Dedifferentiated amniotic fluid mesenchymal stem cell (primary cell): Measurements from ENCODE around the gene HSD17B3.
"Not testable (repeated sequence)": the region's sequence is repeated elsewhere in the genome, so short reads cannot be mapped to it uniquely, and the experiment has no call there.

Source experiments
- DNase-seq: peaks from one replicate; pipeline ENCODE4 v3.0.0-alpha.2; 2016; ENCODE audit errors: extremely low spot score

Gene HSD17B3

DNA sequence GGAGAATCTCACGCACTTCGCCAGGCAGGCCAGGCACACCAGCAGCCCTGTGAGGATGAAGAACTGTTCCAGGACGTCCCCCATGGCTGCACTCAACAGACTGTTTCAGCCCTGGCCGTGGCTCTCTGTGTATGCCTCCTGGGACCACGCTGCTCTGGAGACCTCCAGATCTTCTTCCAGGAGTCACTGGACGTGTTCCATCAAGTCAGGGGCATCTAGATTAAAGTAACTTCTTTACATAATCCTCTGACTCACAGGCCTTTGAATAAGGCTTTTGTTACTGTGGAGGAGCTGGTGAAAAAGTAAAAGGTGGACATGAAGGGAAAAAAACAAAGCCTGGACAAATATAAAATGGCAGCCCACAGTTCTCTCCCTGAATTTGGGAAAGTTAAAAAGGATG lies at the start of gene HSD17B3:
TSS of gene HSD17B3 (minus strand) at position 156 of the 400 bp plus-strand sequence. CDS start at position 84, 72 bp downstream.
- DNase-seq = no peak

DNA sequence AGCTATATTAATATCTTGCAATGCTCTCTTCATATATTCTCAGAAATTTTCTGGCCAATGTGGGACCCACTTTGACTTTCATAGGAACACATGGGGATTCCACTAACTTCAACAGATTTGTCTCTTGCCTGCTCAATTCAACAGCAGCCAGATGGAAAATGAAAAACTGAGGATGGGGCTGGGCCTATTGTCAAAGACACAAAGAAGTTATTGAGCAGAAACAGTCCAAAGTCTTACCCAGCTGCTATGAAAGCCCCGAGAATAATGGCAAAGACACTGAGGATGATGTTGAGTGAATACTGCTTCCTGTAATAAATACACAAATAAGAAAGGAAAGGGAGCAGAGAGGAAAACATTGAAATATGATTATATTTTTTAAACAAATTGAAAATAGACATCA lies 48.9 kb upstream of the HSD17B3 start:
- no peak for DNase-seq

DNA sequence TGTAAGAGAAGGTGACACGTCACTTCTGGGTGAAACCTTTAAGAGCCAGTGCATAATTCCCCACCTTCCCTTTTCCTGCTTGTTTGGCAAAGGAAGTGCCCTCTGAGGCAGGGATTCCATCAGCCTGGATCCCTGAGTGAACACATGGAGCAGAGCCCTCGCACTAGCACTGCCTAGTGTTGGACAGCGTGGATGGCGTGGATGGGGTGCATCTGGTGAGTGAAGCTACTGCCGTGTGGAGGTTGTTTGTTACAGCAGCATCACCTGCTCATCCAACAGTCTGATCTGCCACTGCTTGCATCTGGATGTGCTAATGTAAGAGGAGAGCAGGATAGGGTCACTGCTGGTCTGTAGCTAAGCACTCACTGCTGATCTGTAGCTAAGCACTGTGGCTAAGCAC lies 46.3 kb upstream of the HSD17B3 start:
- no peak for DNase-seq

DNA sequence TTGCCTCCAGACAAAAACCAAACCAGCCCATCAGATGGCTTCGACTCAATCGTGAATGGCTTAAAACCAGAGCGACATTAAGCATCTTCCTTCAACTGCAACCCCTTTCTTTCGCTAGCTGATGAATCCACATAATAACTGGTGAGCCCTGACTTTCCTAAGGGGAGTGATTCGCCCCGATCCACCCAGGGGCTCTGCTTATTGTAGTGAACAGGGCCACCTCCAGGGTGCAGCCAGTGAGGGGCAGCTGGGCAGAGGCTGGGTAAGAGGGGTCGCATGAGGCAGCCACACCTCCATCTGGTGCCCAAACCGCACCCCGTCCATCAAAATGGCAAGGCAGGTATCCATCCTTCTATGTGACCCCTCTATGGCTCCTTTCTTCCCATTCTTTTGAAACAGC lies 43.6 kb upstream of the HSD17B3 start:
- no peak for DNase-seq

DNA sequence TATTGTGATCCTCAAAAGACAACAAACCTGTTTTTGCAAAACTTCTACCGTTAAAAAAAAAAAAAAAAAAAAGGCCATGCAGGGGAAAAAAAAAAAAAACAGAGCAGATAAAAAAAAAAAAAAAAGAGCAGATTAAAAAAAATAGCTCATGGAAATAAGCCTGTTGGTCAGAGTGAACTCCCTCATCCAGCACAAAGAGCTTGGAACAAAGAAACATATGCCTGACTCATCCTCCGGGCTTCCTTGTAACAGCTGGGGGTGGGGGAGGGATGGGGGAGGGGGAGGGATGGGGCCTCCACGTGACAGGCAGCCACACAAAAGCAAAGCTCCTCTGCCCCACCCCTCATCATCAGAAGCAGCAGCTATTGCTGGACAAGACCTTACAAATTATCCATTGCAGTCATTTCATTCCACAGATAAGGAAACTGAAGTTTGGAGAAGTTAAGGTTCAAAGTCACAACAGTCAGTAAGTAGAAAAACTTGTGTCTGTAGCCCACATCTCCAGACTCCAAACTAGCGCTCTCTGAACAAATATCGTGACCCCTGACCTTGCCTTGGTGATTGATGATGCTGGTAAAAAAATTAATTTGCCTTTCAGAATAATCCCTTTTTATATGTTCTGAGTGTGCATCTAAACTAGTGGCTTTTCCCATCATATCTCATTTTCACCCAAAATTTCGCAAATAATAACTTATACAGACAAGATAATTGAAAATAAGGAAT lies 42.6 kb upstream of the HSD17B3 start:
- peak; percentile 79 for DNase-seq

DNA sequence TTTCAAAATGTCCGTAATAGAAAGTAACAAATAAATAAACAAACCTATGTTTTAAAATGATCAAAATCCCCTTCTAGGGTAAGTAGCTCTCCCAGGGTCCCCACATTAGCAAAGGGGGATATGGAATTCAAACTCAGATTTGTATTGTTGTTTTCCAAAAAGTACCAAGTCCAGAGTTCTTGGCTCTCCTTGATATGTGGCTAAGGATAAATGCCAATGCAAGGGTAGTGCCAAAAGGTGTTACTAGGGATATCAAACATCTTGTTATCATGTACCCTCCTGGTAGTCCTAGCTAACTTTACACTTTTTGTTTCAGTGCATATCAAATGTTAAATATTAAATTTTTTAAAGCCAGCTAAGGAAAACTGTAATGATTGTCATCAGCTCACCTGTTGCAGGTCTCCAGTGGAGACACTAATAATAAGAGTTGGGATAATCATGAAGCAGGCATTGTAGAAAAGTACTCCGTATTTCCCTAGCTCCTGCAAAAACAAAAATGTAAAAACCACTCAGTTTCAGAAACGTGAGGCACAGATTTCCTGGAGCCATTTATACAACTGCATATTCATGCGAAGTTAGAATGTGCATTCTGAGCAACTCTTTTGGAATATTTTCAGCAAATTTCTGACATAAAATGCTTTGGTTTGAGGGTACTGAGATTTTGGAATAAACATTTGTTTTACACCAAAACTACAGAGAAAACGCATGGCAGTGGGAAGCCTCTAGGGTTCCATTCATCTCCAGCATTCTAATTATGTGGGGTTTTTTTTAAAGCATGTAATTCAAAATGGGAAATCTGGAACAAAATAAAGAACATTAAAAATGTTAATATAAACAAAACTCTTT lies 41.8 kb upstream of the HSD17B3 start:
- DNase-seq = no peak

DNA sequence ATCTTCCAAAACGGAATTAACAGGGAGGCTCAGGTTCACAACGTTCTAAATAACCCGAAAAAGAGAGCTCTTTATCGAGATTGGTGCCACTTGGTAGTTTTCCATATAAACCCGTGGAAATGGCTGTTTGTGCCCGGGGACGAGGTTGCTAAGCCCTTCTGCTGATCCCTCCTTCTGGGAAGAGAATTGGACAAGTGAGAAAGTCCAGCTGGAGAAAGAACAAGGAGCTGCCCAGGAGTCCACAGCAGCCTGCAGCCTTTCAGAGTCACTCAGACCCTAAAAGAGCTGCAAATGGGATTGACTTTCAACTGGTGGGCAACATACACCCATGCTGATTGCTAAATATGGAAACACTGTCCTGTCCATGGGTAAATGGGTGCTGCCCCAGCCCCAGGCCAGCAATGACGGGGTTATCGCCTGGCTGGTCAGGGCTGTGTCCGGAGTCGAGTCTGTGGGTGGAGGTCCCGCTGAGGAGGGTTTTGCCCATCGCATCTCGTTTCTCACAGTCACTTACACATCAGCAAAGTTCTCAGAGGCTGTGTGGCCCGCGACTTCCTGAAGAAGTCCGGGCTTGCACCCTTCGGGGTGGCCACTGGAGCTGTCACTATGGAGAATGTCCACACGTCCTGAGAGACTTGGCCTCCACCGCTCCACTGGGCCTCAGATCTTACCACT lies 40.7 kb upstream of the HSD17B3 start:
- DNase-seq = no peak

DNA sequence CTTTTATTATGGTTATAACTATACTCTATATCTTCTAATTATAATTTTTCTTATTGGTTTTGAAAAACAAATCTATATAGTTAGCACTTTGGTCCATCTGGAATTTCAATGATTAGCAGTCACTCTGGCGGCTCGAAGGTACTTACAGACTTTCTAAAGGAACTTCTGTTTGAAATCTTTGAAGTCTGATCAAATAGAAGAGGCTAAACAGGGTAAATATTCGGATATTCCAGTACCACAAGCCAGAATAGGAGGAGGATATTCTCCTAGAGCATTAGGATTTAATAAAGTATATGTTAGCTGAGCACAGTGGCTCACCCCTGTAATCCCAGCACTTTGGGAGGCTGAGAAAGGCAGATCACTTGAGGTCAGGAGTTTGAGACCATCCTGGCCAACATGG lies 38.7 kb upstream of the HSD17B3 start:
- DNase-seq = no peak

DNA sequence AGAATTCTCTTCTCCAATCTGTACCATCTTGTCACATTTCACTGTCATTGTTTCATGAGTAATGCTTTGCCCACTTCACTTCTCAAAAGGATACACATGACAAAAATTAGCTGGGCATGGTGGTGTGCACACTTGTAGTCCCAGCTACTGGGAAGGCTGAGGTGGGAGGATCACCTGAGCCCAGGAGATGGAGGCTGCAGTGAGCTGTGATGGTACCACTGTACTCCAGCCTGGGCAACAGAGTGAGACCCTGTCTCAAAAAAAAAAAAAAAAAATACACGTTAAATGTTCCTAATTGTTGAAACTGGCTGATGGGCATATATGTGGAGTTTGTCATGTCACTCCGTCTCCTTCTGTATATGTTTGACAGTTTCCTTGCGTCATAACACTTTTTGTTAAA lies 36.3 kb upstream of the HSD17B3 start:
- DNase-seq = no peak

DNA sequence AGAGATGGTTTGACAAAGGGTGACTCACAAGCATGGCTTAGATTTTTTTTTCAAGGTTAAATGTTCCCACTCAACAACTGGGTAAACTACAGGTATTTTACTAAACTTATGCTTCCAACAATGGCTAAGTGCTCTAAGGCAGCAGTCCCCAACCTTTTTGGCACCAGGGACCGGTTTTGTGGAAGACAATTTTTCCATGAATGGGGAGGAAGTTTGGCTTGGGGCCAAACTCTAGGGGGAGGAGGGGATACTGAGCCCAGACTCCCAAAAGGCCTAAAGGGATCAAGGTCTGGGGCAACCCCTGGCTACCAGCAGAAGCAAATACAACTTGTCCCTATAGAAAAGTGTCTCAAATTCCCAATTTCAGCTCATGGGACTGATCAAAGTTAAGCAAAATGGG lies 32.0 kb upstream of the HSD17B3 start:
- no peak for DNase-seq

DNA sequence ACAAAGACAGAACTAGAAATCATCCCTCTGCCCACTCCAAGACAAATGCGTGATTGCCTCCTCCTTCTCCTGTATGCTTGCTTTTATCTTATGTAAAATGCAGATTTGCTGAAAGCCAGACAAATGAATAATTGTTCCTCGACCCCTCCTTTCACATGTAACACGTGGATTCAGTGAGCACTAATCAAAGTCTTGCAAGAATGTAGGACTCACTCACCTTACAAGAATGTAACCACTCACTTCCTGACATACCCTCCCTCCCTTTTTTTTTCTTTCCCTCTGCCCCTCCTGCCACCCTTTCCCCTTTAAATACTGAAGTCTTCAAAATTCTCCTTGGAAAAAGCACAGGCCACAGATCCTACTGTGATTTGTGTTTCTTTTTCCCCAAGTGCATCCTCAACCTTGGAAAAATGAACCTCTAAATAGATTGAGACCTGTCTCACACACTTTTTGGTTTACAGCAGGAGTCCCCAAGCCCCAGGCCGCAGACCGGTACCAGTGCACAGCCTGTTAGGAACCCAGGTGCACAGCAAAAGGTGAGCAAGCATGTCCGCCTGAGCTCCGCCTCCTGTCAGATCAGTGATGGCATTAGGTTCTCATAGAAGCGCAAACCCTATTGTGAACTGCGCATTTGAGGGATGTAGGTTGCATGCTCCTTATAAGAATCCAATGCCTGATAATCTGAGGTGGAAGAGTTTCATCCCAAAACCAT lies 29.4 kb upstream of the HSD17B3 start:
- DNase-seq = no peak

DNA sequence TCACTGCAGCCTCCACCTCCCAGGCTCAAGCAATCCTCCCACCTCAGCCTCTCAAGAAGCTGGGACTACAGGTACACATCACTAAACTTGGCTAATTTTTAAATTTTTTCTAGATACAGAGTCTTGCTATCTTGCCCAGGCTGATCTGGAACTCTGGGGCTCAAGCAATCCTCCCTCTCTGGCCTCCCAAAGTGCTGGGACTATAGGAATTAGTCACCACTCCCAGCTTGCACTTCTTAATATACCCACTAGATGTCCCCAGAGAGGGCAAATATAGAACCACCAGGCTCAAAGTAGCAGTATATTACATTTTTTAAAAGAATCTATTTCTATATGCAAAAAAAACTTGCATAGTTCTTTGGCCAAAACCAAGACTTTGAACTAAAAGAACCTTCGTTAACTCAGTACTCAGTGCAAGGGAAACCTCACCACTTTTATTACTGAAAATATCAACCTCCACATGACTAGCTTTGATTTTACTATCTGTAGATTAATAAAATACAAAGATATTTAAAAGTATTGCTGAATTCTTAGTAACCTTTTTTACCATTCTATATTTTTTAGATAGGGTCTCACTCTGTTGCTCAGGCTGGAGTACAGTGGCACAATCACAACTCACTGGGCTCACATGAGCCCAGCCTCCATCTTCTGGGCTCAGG lies 25.8 kb upstream of the HSD17B3 start:
- peak; percentile 81 for DNase-seq

DNA sequence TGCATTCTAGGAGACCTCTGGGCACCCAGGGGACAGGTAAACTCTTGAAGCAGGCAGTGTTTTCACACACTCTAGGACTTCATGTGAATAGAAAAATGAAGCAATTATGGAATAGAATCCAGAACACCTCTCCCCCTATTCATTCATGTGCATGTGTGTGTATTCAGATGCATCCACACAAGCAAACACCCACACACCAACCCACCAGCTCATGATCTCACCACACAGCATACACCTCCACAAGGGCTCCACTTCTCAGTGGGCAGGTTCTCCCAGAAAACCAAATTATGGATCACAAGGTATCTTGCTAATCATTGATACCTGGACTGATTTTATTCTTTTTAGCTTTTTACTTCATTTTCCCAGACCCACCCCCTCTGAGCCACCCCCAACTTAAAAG lies 21.2 kb upstream of the HSD17B3 start:
- DNase-seq = no peak

DNA sequence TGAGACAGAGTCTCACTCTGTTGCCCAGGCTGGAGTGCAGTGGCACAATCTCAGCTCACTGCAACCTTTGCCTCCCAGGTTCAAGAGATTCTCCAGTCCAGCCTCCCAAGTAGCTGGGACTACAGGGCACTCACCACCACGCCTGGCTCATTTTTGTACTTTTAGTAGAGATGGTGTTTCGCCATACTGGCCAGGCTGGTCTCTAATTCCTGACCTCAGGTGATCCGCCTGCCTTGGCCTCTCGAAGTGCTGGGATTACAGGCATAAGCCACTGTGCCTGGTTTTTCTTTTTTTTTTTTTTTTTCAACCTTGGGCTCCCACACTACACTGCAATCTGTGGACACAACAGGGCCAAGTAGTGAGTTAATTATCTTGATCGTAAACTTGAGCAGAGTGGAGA lies 20.8 kb upstream of the HSD17B3 start:
- DNase-seq = not testable (repeated sequence)

DNA sequence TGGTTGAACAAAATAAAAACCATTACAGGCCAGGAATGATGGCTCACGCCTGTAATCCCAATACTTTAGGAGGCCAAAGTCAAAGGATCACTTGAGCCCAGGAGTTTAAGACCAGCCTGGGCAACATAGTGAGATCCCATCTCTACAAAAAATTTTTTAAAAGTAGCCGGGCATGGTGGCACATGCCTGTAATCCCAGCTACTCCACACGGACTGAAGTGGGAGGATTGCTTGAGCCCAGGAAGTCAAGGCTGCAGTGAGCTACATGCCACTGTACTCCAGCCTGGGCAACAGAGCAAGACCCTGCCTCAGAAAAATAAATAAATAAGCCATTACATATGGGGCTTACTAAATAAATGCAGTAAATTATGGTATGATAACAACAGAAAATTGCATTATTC lies 20.2 kb upstream of the HSD17B3 start:
- DNase-seq = not testable (repeated sequence)

DNA sequence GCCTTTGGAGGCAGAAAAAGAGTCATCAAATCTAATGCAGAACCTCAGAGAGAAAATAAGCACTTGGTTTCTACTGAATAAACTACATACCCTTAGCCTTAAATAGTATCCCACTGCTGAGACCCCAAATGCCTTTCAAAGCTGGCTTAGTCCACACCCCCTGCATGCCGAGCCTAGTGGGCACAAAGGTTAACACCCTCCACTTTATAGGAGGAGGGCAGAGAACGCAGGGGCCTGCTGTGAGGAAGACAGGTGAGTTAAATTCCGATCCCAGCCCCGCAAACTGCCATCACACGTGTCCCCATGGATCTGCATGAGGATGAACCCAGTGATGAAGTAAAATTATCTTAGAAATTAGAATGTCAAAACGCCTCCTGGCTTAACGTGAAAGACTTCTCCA lies 19.5 kb upstream of the HSD17B3 start:
- DNase-seq = no peak

DNA sequence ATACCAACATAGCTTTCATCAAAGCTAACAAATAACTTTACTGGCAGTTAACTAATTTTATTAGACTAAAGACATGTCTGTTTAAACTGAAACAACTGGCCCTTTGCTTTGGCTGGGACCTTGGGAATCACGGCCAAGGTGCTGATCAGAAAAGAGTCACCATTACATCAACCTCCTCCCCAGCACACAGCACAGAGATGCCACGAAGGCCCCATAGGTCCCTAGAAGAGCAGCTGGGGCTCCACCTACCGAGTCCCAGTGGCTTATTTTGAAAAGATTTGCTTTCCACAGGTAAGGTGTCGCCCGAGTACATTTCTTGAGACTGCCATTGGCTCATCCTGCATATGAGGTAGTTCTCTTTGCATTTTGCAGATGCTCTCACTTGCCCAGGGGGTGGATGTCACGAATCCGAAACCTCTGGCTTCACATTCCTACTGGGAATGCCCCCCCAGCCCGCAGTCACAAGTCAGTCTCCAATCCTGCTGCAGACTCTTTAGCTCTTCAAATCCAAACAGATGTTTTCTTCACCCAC lies 18.8 kb upstream of the HSD17B3 start:
- DNase-seq = no peak

DNA sequence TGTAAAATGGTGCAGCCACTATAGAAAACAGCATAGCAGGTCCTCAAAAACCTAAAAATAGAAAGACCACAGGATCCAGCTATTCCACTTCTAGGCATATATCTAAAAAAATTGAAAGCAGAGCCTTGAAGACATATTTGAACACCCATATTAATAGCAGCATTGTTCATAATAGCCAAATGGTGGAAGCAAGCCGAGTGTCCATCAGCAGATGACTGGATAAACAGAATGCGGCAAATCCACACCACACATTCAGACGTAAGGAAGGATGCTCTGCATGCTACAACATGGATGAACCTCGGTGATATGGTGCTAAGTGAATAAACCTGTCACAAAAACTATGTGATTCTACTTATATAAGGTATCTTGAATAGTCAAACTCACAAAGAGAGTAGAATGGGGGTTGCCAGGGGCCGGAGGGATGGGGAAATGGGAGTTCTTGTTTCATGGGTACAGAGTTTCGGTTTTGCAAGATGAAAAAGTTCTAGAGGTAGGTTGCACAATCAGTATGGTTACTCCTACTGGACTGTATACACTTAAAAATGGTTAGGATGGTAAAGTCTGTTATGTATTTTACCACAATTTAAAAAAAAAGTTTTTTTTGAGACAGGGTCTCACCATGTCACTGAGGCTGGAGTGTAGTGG lies 17.1 kb upstream of the HSD17B3 start:
- DNase-seq = no peak

DNA sequence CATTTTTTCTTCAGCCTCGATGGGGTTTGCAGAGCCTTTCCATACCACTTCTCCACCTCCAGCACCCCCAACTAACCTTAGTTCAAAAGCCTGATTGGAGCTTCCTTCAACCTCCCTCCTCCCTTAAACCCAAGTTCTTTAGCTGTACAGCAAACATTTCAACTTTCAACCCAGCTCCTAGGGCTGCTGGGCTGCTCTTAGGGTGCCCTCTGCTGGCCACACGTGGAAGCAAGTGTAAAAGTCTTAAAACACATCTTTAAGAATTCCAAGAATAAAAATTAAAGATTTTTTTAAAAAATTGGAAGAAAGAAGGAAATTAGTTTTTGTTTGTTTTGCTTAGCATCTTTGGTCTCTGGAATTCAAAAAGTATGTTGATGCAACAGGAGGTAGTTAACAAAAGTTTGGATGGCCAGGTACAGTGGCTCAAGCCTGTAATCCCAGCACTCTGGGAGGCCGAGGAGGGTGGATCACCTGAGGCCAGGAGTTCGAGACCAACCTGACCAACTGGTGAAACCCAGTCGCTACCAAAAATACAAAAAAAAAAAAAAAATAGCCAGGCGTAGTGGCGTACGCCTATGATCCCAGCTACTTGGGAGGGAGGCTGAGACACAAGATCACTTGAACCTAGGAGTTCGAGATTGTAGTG lies 15.5 kb upstream of the HSD17B3 start:
- DNase-seq = peak; percentile 65

DNA sequence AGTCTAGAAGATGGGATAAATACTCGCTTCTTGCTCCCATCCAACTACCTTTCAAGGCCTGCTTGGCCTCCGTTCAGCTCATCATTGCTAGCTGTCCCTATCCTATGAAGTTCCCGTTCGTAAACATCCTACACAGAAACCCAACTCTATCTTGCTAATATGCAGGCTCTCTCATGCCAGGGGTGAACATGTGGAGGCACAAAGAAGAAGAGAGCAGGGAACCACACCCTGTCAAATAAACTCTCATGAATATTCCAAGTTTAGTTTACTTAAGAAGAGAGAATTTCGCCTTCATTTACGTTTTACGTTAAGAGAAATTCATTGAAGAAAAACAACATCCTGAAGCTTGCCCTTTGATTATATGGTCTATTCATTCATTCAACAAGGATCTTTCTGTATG lies 7.9 kb upstream of the HSD17B3 start:
- no peak for DNase-seq
